Activated naive CD4-positive, alpha-beta T cell treated with anti-CD3 and anti-CD28 coated beads, Interleukin-2, amount 50 U/mL, for 72 hours (primary cell): ENCODE data around the gene OFD1. TPM values are rescaled to one million over a fixed set of nuclear protein-coding genes. Genes with fewer than 3 reads are reported as not detected.
A peak's percentile ranks its signal among the peaks of the same experiment; 100 is the strongest.
"Not testable (repeated sequence)": the region's sequence is repeated elsewhere in the genome, so short reads cannot be mapped to it uniquely, and the experiment has no call there.

Experiments used
- ATAC-seq, 2 donors: fragments of 150-1000 bp; cut with Tn5 transposase; 2 replicates each; pipeline ENCODE4 v1.10.0; 2021; ENCODE audit warnings: mild to moderate bottlenecking in 2 of 2, moderate library complexity in 2 of 2
- DNase-seq, 2 donors: peaks; one replicate each; pipeline ENCODE4 v3.0.0; 2021 to 2022; ENCODE audit warnings: low spot score in 2 of 2
- H3K27ac Mint-ChIP-seq, 2 donors: one replicate each; pipeline ENCODE4 v1.8.0; 2022; ENCODE audit warnings: mild to moderate bottlenecking in 2 of 2, mixed read lengths in 2 of 2
- H3K36me3 Mint-ChIP-seq, 2 donors: one replicate each; pipeline ENCODE4 v1.8.0; 2022; ENCODE audit warnings: mixed read lengths in 2 of 2
- H3K9me3 Mint-ChIP-seq, 2 donors: one replicate each; pipeline ENCODE4 v1.8.0; 2022; ENCODE audit warnings: mixed read lengths in 2 of 2
- total RNA-seq, 2 donors: library from RNA; stranded (reverse); gene quantifications; one replicate each; pipeline ENCODE4 v1.2.3, GENCODE V29; 2022

OFD1 gene
- total RNA-seq, 2 donors from 2014 or later: 36.9 to 40.7 TPM

- Mint-ChIP-seq H3K9me3 (peaks cover 0 to 4% of the 10 kb centered on the region in 2 donors), H3K27ac (peak overlapping the region in 1 of 2 donors; percentile 36), H3K36me3 (peaks cover 0 to 9% of the 10 kb centered on the region in 2 donors)
- DNase-seq: no peak
- no peak for ATAC-seq
Observed at GRCh38 chrX:13698432-13698831, 36.1 kb upstream of the OFD1 start.

GRCh38 chrX:13699183-13699826 lies 35.2 kb upstream of the OFD1 start:
- DNase-seq (no peak), ATAC-seq (peak in 1 of 2 donors; percentile 36)
- Mint-ChIP-seq H3K36me3 (peaks cover 0 to 14% of the 10 kb centered on the region in 2 donors), H3K27ac (no peak overlapping the region), H3K9me3 (peaks cover 0 to 4% of the 10 kb centered on the region in 2 donors)

GRCh38 chrX:13700380-13700779 lies 34.2 kb upstream of the OFD1 start:
- peaks cover under 1 to 9% of the 10 kb centered on the region in 2 donors for H3K36me3 Mint-ChIP-seq

GRCh38 chrX:13702111-13702789 lies 32.3 kb upstream of the OFD1 start:
- H3K9me3 Mint-ChIP-seq: peaks cover 0 to 4% of the 10 kb centered on the region in 2 donors
- H3K27ac Mint-ChIP-seq: peak overlapping the region; percentile 66 to 92
- ATAC-seq (no peak), DNase-seq (no peak)
- H3K36me3 Mint-ChIP-seq: peaks cover 4 to 6% of the 10 kb centered on the region in 2 donors

More at GRCh38 chrX:13700380-13700779, 34.2 kb upstream of the OFD1 start:
- no peak overlapping the region for H3K27ac Mint-ChIP-seq
- H3K9me3 Mint-ChIP-seq: peaks cover 0 to 4% of the 10 kb centered on the region in 2 donors
- no peak for ATAC-seq
- DNase-seq: no peak

GRCh38 chrX:13703135-13703534 lies 31.4 kb upstream of the OFD1 start:
- DNase-seq: no peak
- no peak for ATAC-seq
- peaks cover 4 to 6% of the 10 kb centered on the region in 2 donors for H3K36me3 Mint-ChIP-seq
- peak overlapping the region in 1 of 2 donors; percentile 18 for H3K27ac Mint-ChIP-seq
- peaks cover 0 to 4% of the 10 kb centered on the region in 2 donors for H3K9me3 Mint-ChIP-seq

- ATAC-seq (peak in 1 of 2 donors; percentile 37), DNase-seq (no peak)
- H3K36me3 Mint-ChIP-seq: peaks cover 4 to 6% of the 10 kb centered on the region in 2 donors
- H3K27ac Mint-ChIP-seq: peak overlapping the region in 1 of 2 donors; percentile 18
- peaks cover 0 to 4% of the 10 kb centered on the region in 2 donors for H3K9me3 Mint-ChIP-seq
Observed at GRCh38 chrX:13703589-13703988, 31.0 kb upstream of the OFD1 start.

- Mint-ChIP-seq H3K27ac (no peak overlapping the region), H3K9me3 (no peaks in the 10 kb centered on the region), H3K36me3 (peaks cover 0 to 12% of the 10 kb centered on the region in 2 donors)
- ATAC-seq (no peak), DNase-seq (no peak)
Observed at GRCh38 chrX:13711141-13711540, 23.4 kb upstream of the OFD1 start.

- ATAC-seq (no peak), DNase-seq (no peak)
- H3K36me3 Mint-ChIP-seq: peaks cover 0 to 17% of the 10 kb centered on the region in 2 donors
- no peak overlapping the region for H3K27ac Mint-ChIP-seq
- H3K9me3 Mint-ChIP-seq: no peaks in the 10 kb centered on the region
Observed at GRCh38 chrX:13716455-13716854, 18.1 kb upstream of the OFD1 start.

- ATAC-seq (no peak), DNase-seq (no peak)
- H3K27ac Mint-ChIP-seq: no peak overlapping the region
- H3K9me3 Mint-ChIP-seq: no peaks in the 10 kb centered on the region
- peaks cover 0 to 13% of the 10 kb centered on the region in 2 donors for H3K36me3 Mint-ChIP-seq
Observed at GRCh38 chrX:13716905-13717304, 17.6 kb upstream of the OFD1 start.

- H3K36me3 Mint-ChIP-seq: peaks cover 0 to 10% of the 10 kb centered on the region in 2 donors
- H3K9me3 Mint-ChIP-seq: no peaks in the 10 kb centered on the region
- DNase-seq: no peak
- ATAC-seq: no peak
- peak overlapping the region in 1 of 2 donors; percentile 32 for H3K27ac Mint-ChIP-seq
Observed at GRCh38 chrX:13717700-13718472, 16.7 kb upstream of the OFD1 start.

GRCh38 chrX:13719192-13719856 lies 15.2 kb upstream of the OFD1 start:
- H3K27ac Mint-ChIP-seq: no peak overlapping the region
- no peak for ATAC-seq
- DNase-seq: no peak
- H3K9me3 Mint-ChIP-seq: peaks cover 5 to 9% of the 10 kb centered on the region in 2 donors
- H3K36me3 Mint-ChIP-seq: peaks cover 8 to 21% of the 10 kb centered on the region in 2 donors

- no peak for ATAC-seq
- H3K36me3 Mint-ChIP-seq: peaks cover 16 to 34% of the 10 kb centered on the region in 2 donors
- peaks cover 5 to 13% of the 10 kb centered on the region in 2 donors for H3K9me3 Mint-ChIP-seq
- no peak for DNase-seq
- no peak overlapping the region for H3K27ac Mint-ChIP-seq
Observed at GRCh38 chrX:13721371-13721770, 13.2 kb upstream of the OFD1 start.

- Mint-ChIP-seq H3K36me3 (peaks cover 22 to 40% of the 10 kb centered on the region in 2 donors), H3K27ac (no peak overlapping the region)
- ATAC-seq: no peak
Observed at GRCh38 chrX:13721819-13722519, 12.6 kb upstream of the OFD1 start.

GRCh38 chrX:13724878-13725277 lies 9.7 kb upstream of the OFD1 start:
- peaks cover 31 to 61% of the 10 kb centered on the region in 2 donors for H3K36me3 Mint-ChIP-seq
- peaks cover 5 to 18% of the 10 kb centered on the region in 2 donors for H3K9me3 Mint-ChIP-seq
- not testable (repeated sequence) for H3K27ac Mint-ChIP-seq, ATAC-seq, DNase-seq

More at GRCh38 chrX:13721819-13722519, 12.6 kb upstream of the OFD1 start:
- no peak for DNase-seq
- peaks cover 5 to 13% of the 10 kb centered on the region in 2 donors for H3K9me3 Mint-ChIP-seq

GRCh38 chrX:13726583-13726982 lies 8.0 kb upstream of the OFD1 start:
- not testable (repeated sequence) for H3K27ac Mint-ChIP-seq, ATAC-seq, DNase-seq
- peaks cover 33 to 64% of the 10 kb centered on the region in 2 donors for H3K36me3 Mint-ChIP-seq
- H3K9me3 Mint-ChIP-seq: peaks cover 5 to 18% of the 10 kb centered on the region in 2 donors

- not testable (repeated sequence) for H3K9me3 Mint-ChIP-seq, H3K27ac Mint-ChIP-seq, DNase-seq, ATAC-seq
- H3K36me3 Mint-ChIP-seq: peaks cover 54 to 65% of the 10 kb centered on the region in 2 donors
Observed at GRCh38 chrX:13730523-13730922, 4.0 kb upstream of the OFD1 start.
